ENCODE results near the gene GLYAT.

Gene GLYAT

DNA sequence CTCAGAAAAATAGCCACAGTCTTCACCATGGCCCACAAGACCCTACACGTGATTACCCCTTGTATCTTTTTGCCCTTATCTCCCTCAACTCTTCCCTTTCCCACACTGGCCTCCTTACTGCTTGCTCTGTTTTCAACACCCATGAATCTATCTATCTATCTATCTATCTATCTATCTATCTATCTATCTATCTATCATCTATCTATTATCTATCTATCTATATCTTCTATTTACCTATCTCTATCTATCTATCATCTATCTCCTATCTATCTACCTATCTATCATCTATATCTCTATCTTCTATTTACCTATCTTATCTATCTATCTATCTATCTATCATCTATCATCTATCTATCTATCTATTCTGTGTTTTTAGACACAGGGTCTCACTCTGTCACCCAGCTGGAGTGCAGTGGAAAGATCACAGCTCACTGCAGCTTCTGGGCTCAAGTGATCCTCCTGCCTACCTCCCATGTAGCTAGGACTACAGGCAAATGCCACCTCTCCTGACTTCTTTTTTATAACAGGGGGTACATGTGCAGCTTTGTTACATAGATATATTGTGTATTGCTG is 55.1 kb downstream of the GLYAT start:
- DNase-seq = no peak

- DNase-seq = no peak
Observed at GRCh38 chr11:58675334-58676155, 56.2 kb downstream of the GLYAT start.

- DNase-seq = no peak
Observed at GRCh38 chr11:58674609-58675008, 57.1 kb downstream of the GLYAT start.

- no peak for DNase-seq
Observed at GRCh38 chr11:58671983-58672633, 59.6 kb downstream of the GLYAT start.

- DNase-seq = no peak
Observed at GRCh38 chr11:58659910-58660570, 71.7 kb downstream of the GLYAT start.

DNA sequence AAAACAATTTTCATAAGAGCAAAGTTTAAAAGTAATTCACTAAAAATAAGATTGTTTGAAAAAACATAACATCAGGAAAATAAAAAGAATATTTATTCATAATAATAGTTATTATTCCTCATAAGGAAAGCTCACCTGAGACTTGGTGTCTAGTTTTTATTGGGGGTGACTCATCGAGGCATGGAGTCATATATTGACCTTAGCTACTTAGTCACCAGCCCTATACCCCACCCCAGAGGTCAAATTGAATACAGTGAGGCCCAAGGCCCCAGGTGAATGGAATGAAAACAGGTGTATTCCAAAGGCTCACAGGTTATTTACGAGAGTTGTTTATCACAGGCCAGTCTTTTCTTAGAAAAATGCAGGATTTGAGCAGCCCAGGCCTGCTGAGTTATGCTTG is 72.3 kb downstream of the GLYAT start:
- DNase-seq = no peak
